HepG2 (cell line): ENCODE measurements around the gene CYP11A1. TPM values are rescaled to one million over a fixed set of nuclear protein-coding genes. Genes with fewer than 3 reads are reported as not detected.

Experiments
- ATAC-seq: fragments of 200-7000 bp; cut with Tn5 transposase; 3 replicates; pipeline ENCODE4 v1.9.1; 2020; ENCODE audit warnings: mild to moderate bottlenecking, moderate library complexity
- BruUV-seq: library from RNA; stranded (reverse); fragments of 400-500 nt; replicated peaks from 2 replicates; lab custom pipeline; 2021; lab: Mats Ljungman, UMichigan
- CTCF ChIA-PET: fragments of 300-600 bp; formaldehyde crosslinking; extraction: SDS; loops from one replicate; lab custom pipeline; 2021; ENCODE audit warnings: low total read pairs, inconsistent platforms, low intra/inter-chr PET ratio; lab: Yijun Ruan, JAX
- POLR2A ChIA-PET: fragments of 350-600 bp; sonication (Branson Sonifier 250); formaldehyde crosslinking; loops from one replicate; lab custom pipeline; 2020; ENCODE audit warnings: antibody characterized with exemption, inconsistent platforms; lab: Yijun Ruan, JAX
- DNase-seq: peaks from one replicate; pipeline ENCODE4 v3.0.0-alpha.2; 2015; ENCODE audit warnings: low spot score
- FAIRE-seq: peaks from 3 replicates; lab custom pipeline; 2011; peaks lifted over from hg19 to GRCh38; lab: Jason Lieb, UNC
- H2AFZ ChIP-seq: one replicate; pipeline ENCODE4 v1.6.1; 2011; ENCODE audit warnings: low read length, inconsistent platforms
- H3K27ac ChIP-seq: fragments of 300-600 bp; 3 replicates; pipeline ENCODE4 v1.8.0; 2011; ENCODE audit warnings: mixed run types, mild to moderate bottlenecking, mixed read lengths, low read length, inconsistent platforms; ENCODE audit not compliant: insufficient read depth; ENCODE audit errors: extremely low read length
- H3K27me3 ChIP-seq, 2 experiments: fragments of 200-600 bp in 1 of 2; 2 replicates in 1 of 2; 3 replicates in 1 of 2; pipeline versions ENCODE4 v1.6.0 to v1.8.0; 2011; ENCODE audit warnings: low read length in 2 of 2, mild to moderate bottlenecking in 2 of 2, moderate library complexity in 2 of 2, inconsistent platforms in 1 of 2; ENCODE audit not compliant: insufficient read depth in 2 of 2, control insufficient read depth in 1 of 2
- H3K36me3 ChIP-seq, 2 experiments: fragments of 200-600 bp in 1 of 2; replicated peaks in 1 of 2; 2 replicates in 1 of 2; 3 replicates in 1 of 2; pipeline versions ENCODE4 v1.5.1 to v1.8.0; 2011; ENCODE audit warnings: low read length in 2 of 2, inconsistent platforms in 1 of 2; ENCODE audit not compliant: insufficient read depth in 2 of 2, control insufficient read depth in 1 of 2
- H3K4me1 ChIP-seq: 2 replicates; pipeline ENCODE4 v1.5.1; 2012; ENCODE audit warnings: low read length, inconsistent platforms; ENCODE audit not compliant: insufficient read depth
- H3K4me2 ChIP-seq: 2 replicates; pipeline ENCODE4 v1.6.0; 2011; ENCODE audit warnings: low read depth, low read length, inconsistent platforms
- H3K4me3 ChIP-seq, 3 experiments: fragments of 200-600 bp in 1 of 3; sonication (generic), shearing (Covaris generic) in 1 of 3; replicated peaks in 1 of 3; 2 replicates each; pipeline ENCODE4 v1.5.1; 2011 to 2016; ENCODE audit warnings: low read length in 3 of 3, inconsistent platforms in 2 of 3, low read depth in 2 of 3, mild to moderate bottlenecking in 2 of 3, control low read depth in 1 of 3, mixed read lengths in 1 of 3; ENCODE audit not compliant: insufficient read depth in 1 of 3
- H3K79me2 ChIP-seq: one replicate; pipeline ENCODE4 v1.6.1; 2011; ENCODE audit warnings: low read length, inconsistent platforms; ENCODE audit not compliant: insufficient read depth
- H3K9ac ChIP-seq: 2 replicates; pipeline ENCODE4 v1.6.0; 2011; ENCODE audit warnings: mild to moderate bottlenecking, low read depth, low read length, inconsistent platforms; ENCODE audit not compliant: insufficient read depth
- H3K9me3 ChIP-seq: 2 replicates; pipeline ENCODE4 v1.5.1; 2012; ENCODE audit warnings: mild to moderate bottlenecking, low read length
- H4K20me1 ChIP-seq: 2 replicates; pipeline ENCODE4 v1.6.0; 2011; ENCODE audit warnings: inconsistent platforms, mild to moderate bottlenecking, low read length, moderate library complexity; ENCODE audit not compliant: insufficient read depth
- KDM6A ChIP-seq: IDR thresholded peaks from 2 replicates; pipeline ENCODE4 v1.6.1; 2016; ENCODE audit warnings: low read depth
- KLF6 ChIP-seq: IDR thresholded peaks from 2 replicates; pipeline ENCODE4 v1.8.0; 2016; ENCODE audit warnings: missing biosample characterization, missing genetic modification reagents
- MBD4 ChIP-seq: IDR thresholded peaks from 2 replicates; pipeline ENCODE4 v1.6.1; 2012; ENCODE audit warnings: low read length, inconsistent platforms, borderline replicate concordance
- NCOA5 ChIP-seq: sonication (generic); formaldehyde crosslinking; IDR thresholded peaks from 2 replicates; pipeline ENCODE4 v1.4.0; 2020; ENCODE audit warnings: missing genetic modification reagents
- RARA ChIP-seq: IDR thresholded peaks from 2 replicates; pipeline ENCODE4 v1.6.1; 2016; ENCODE audit warnings: missing genetic modification reagents, missing compliant biosample characterization
- RBM39 ChIP-seq: fragments of 200-400 bp; formaldehyde crosslinking; IDR thresholded peaks from one replicate; pipeline ENCODE4 v1.6.1; 2018; ENCODE audit warnings: antibody characterized with exemption, mild to moderate bottlenecking, low read depth, low read length; ENCODE audit not compliant: poor library complexity, severe bottlenecking
- RERE ChIP-seq: IDR thresholded peaks from 2 replicates; pipeline ENCODE4 v1.6.1; 2016; ENCODE audit warnings: low read depth, missing genetic modification reagents, missing compliant biosample characterization
- RORA ChIP-seq: sonication (generic); formaldehyde crosslinking; IDR thresholded peaks from 2 replicates; pipeline ENCODE4 v1.5.0; 2020; ENCODE audit warnings: mild to moderate bottlenecking, missing genetic modification reagents, moderate library complexity
- SAFB2 ChIP-seq: sonication (generic); formaldehyde crosslinking; IDR thresholded peaks from 2 replicates; pipeline ENCODE4 v1.5.1; 2020; ENCODE audit warnings: missing genetic modification reagents, low read depth, mild to moderate bottlenecking, borderline replicate concordance
- SIX1 ChIP-seq: sonication (generic); formaldehyde crosslinking; IDR thresholded peaks from 2 replicates; pipeline ENCODE4 v1.4.0; 2020; ENCODE audit warnings: missing genetic modification reagents, borderline replicate concordance
- SIX4 ChIP-seq: sonication (generic); formaldehyde crosslinking; IDR thresholded peaks from 2 replicates; pipeline ENCODE4 v1.4.0; 2020; ENCODE audit warnings: missing genetic modification reagents
- SMYD3 ChIP-seq: sonication (generic); formaldehyde crosslinking; IDR thresholded peaks from 2 replicates; pipeline ENCODE4 v1.8.1; 2023; ENCODE audit warnings: mild to moderate bottlenecking, missing genetic modification reagents
- TBL1XR1 ChIP-seq: fragments of 150-350 bp; IDR thresholded peaks from 2 replicates; pipeline ENCODE4 v1.6.1; 2014; ENCODE audit warnings: borderline replicate concordance, low read length; ENCODE audit not compliant: partially characterized antibody
- ZNF180 ChIP-seq: sonication (generic); formaldehyde crosslinking; IDR thresholded peaks from 2 replicates; pipeline ENCODE4 v1.4.0; 2020; ENCODE audit warnings: low read depth, missing genetic modification reagents, borderline replicate concordance
- ZNF512B ChIP-seq: sonication (generic); formaldehyde crosslinking; IDR thresholded peaks from 2 replicates; pipeline ENCODE4 v1.5.1; 2020; ENCODE audit warnings: missing genetic modification reagents, mild to moderate bottlenecking, borderline replicate concordance
- ZNF569 ChIP-seq: sonication (generic); formaldehyde crosslinking; IDR thresholded peaks from 2 replicates; pipeline ENCODE4 v1.5.0; 2020; ENCODE audit warnings: mild to moderate bottlenecking, missing genetic modification reagents, moderate library complexity, borderline replicate concordance
- ZNF598 ChIP-seq: sonication (generic); formaldehyde crosslinking; IDR thresholded peaks from 2 replicates; pipeline ENCODE4 v1.5.1; 2020; ENCODE audit warnings: mild to moderate bottlenecking, missing genetic modification reagents, borderline replicate concordance
- ZNF772 ChIP-seq: sonication (generic); formaldehyde crosslinking; IDR thresholded peaks from 2 replicates; pipeline ENCODE4 v1.5.0; 2020; ENCODE audit warnings: mild to moderate bottlenecking, missing genetic modification reagents
- WGBS: methylation state at CpG from one replicate; pipeline ENCODE4 v1.1.6; 2017; ENCODE audit warnings: low lambda C conversion rate; 5-methylcytosine and 5-hydroxymethylcytosine counted together
- in situ Hi-C: cut with HindIII; loops from 2 replicates; pipeline ENCODE4 v1.10.0; 2017; ENCODE audit warnings: low pct_unique_long_range_greater_than_20kb; ENCODE audit not compliant: extremely low pct_ligation_motif_present
- intact Hi-C: fragments of 100-400 bp; cut with micrococcal nuclease; formaldehyde crosslinking; loops from one replicate; pipeline ENCODE4 v1.10.0; 2022; ENCODE audit not compliant: unreplicated experiment
- polyA plus RNA-seq, 8 experiments: library from polyadenylated mRNA; depleted of rRNA in 3 of 8; stranded (reverse) in 7 of 8; unstranded in 1 of 8; fragments of >200 nt; fragmentation: Illumina TruSeq in 4 of 8; extraction: Trizol in 4 of 8; gene quantifications; 2 replicates each; pipeline versions ENCODE4 v1.2.1 to v1.2.3, GENCODE V29; 2011 to 2016; ENCODE audit warnings: low read depth in 4 of 8, missing spikeins in 1 of 8, mixed read lengths in 1 of 8; ENCODE audit not compliant: insufficient read depth in 1 of 8
- total RNA-seq, 5 experiments: library from RNA; depleted of rRNA; stranded (reverse); fragments of >200 nt; fragmentation: Illumina TruSeq; extraction: Trizol; gene quantifications; 2 replicates each; pipeline ENCODE4 v1.2.3, GENCODE V29; 2016; ENCODE audit warnings: low read depth in 1 of 5

The CYP11A1 gene
- total and polyA plus RNA-seq, 2 of the 13 experiments (the other 11 are each of a cell fraction or from before 2014, with no cell fraction given), result 0.66 to 0.92 TPM

GRCh38 chr15:74343127-74343796, 24.2 kb downstream of the CYP11A1 start:
- BruUV-seq, result no TSS peak
- 0 out of 2 replicates have a peak, but pooled peaks cover 6% of the 10 kb centered on the region for H3K4me1 ChIP-seq
- no peak overlapping the region for H2AFZ ChIP-seq
- WGBS, result 56% methylated on average over 12 of the region's 14 CpGs
- H3K9me3 ChIP-seq, result no peaks in the 10 kb centered on the region
- peaks cover 0 to 23% of the 10 kb centered on the region in 2 experiments; a peak in 4 of 5 replicates for H3K27me3 ChIP-seq
- no peak overlapping the region for H3K27ac ChIP-seq
- in situ Hi-C loops, result no loop called here
- DNase-seq (no peak), ATAC-seq (no peak), FAIRE-seq (no peak)
- H3K9ac ChIP-seq, result no peak overlapping the region
- intact Hi-C loops, result no loop called here
- no peaks in the 10 kb centered on the region for H3K36me3 ChIP-seq
- ChIA-PET POLR2A (no interaction called here), CTCF (no interaction called here)
- H3K4me3 ChIP-seq, result no peak overlapping the region
- H3K4me2 ChIP-seq, result no peak overlapping the region
- no peaks in the 10 kb centered on the region for H3K79me2 ChIP-seq
- no peaks in the 10 kb centered on the region for H4K20me1 ChIP-seq
- no peak for TF ChIP-seq NCOA5 (CRISPR knock-in tag)
- TF ChIP-seq SIX1 (CRISPR knock-in tag), result no peak
- TF ChIP-seq KLF6 (CRISPR knock-in tag), result no peak
- TF ChIP-seq SAFB2, result no peak
- TF ChIP-seq RARA (CRISPR knock-in tag), result no peak
- TF ChIP-seq ZNF569, result no peak
- TF ChIP-seq RORA, result no peak
- TF ChIP-seq ZNF512B (CRISPR knock-in tag), result no peak
- TF ChIP-seq RERE, result no peak
- no peak for TF ChIP-seq TBL1XR1
- no peak for TF ChIP-seq ZNF772 (CRISPR knock-in tag)
- TF ChIP-seq MBD4, result no peak
- no peak for TF ChIP-seq RBM39
- no peak for TF ChIP-seq SIX4 (CRISPR knock-in tag)
- TF ChIP-seq SMYD3, result no peak
- TF ChIP-seq ZNF180 (CRISPR knock-in tag), result no peak
- no peak for TF ChIP-seq ZNF598
- no peak for TF ChIP-seq KDM6A (CRISPR knock-in tag)
